A549 (cell line): ENCODE data around the gene RNGTT. TPM values are rescaled to one million over a fixed set of nuclear protein-coding genes. Genes with fewer than 3 reads are reported as not detected.
"Not testable (repeated sequence)": the region's sequence is repeated elsewhere in the genome, so short reads cannot be mapped to it uniquely, and the experiment has no call there.

Source experiments
- ATAC-seq, 2 experiments: fragments of 200-7000 bp in 1 of 2; fragments of >200 bp in 1 of 2; cut with Nextera tagmentation in 1 of 2; cut with Tn5 transposase in 1 of 2; 3 replicates each; pipeline versions ENCODE4 v1.8.0 to v1.9.1; 2018 to 2020; ENCODE audit warnings: mild to moderate bottlenecking in 1 of 2, moderate library complexity in 1 of 2
- CTCF ChIA-PET: fragments of 300-600 bp; sonication (Branson Sonifier 250); formaldehyde crosslinking; extraction: SDS; loops from one replicate; lab custom pipeline; 2021; ENCODE audit warnings: antibody characterized with exemption, inconsistent platforms; lab: Yijun Ruan, JAX
- POLR2A ChIA-PET: fragments of 350-600 bp; formaldehyde crosslinking; extraction: SDS; loops from one replicate; lab custom pipeline; 2021; ENCODE audit warnings: antibody characterized with exemption, inconsistent platforms; lab: Yijun Ruan, JAX
- DNase-seq, 2 experiments: peaks; one replicate each; pipeline versions ENCODE4 v3.0.0 to v3.0.0-alpha.2; 2011 to 2016; ENCODE audit warnings: low read depth in 1 of 2, low spot score in 1 of 2
- FAIRE-seq: peaks from 2 replicates; lab custom pipeline; 2011; peaks lifted over from hg19 to GRCh38; lab: Jason Lieb, UNC
- H3K27ac ChIP-seq, 2 experiments: fragments of >200 bp; sonication (Bioruptor Twin); formaldehyde crosslinking; 3 replicates each; pipeline ENCODE4 v1.5.1; 2016 to 2017
- H3K4me1 ChIP-seq: fragments of >200 bp; sonication (Bioruptor Twin); formaldehyde crosslinking; 3 replicates; pipeline ENCODE4 v1.6.1; 2016
- H3K4me2 ChIP-seq: fragments of >200 bp; sonication (Bioruptor Twin); formaldehyde crosslinking; 3 replicates; pipeline ENCODE4 v1.6.1; 2016
- H3K4me3 ChIP-seq: fragments of >200 bp; sonication (Bioruptor Twin); formaldehyde crosslinking; 3 replicates; pipeline ENCODE4 v1.5.1; 2016
- H3K9me3 ChIP-seq: fragments of >200 bp; sonication (Bioruptor Twin); formaldehyde crosslinking; 3 replicates; pipeline ENCODE4 v1.6.1; 2016
- CBX2 ChIP-seq: fragments of 200-600 bp; sonication (generic); IDR thresholded peaks from 2 replicates; pipeline ENCODE4 v1.6.1; 2016; ENCODE audit warnings: low read depth, mild to moderate bottlenecking, borderline replicate concordance
- CHD2 ChIP-seq: fragments of 150-350 bp; IDR thresholded peaks from 2 replicates; pipeline ENCODE4 v1.6.1; 2014; ENCODE audit warnings: low read length; ENCODE audit not compliant: partially characterized antibody
- E2F6 ChIP-seq: IDR thresholded peaks from 2 replicates; pipeline ENCODE4 v1.6.1; 2012; ENCODE audit warnings: low read depth, borderline replicate concordance
- ESRRA ChIP-seq: fragments of 150-350 bp; IDR thresholded peaks from 2 replicates; pipeline ENCODE4 v1.6.1; 2014; ENCODE audit warnings: mild to moderate bottlenecking, low read length, borderline replicate concordance
- FOSB ChIP-seq: fragments of 250-450 bp; sonication (Bioruptor Pico); IDR thresholded peaks from 2 replicates; pipeline ENCODE4 v1.5.0; 2020; ENCODE audit warnings: mild to moderate bottlenecking, moderate library complexity
- HOXA7 ChIP-seq: fragments of 250-450 bp; sonication (Bioruptor Pico); IDR thresholded peaks from 2 replicates; pipeline ENCODE4 v1.5.0; 2020; ENCODE audit warnings: mild to moderate bottlenecking, moderate library complexity
- HOXB13 ChIP-seq: fragments of 250-450 bp; sonication (Bioruptor Pico); IDR thresholded peaks from 2 replicates; pipeline ENCODE4 v1.5.0; 2020; ENCODE audit warnings: low read depth, mild to moderate bottlenecking, moderate library complexity
- HOXB5 ChIP-seq: fragments of 250-450 bp; sonication (Bioruptor Pico); IDR thresholded peaks from 2 replicates; pipeline ENCODE4 v1.5.0; 2020; ENCODE audit warnings: mild to moderate bottlenecking, moderate library complexity
- KDM1A ChIP-seq: fragments of 200-600 bp; sonication (generic); IDR thresholded peaks from 2 replicates; pipeline ENCODE4 v1.6.1; 2016; ENCODE audit warnings: low read depth, mild to moderate bottlenecking
- NPAS2 ChIP-seq: fragments of 250-450 bp; sonication (Bioruptor Pico); IDR thresholded peaks from 2 replicates; pipeline ENCODE4 v1.8.0; 2022; ENCODE audit warnings: mild to moderate bottlenecking, moderate library complexity, borderline replicate concordance
- NR3C1 ChIP-seq: fragments of >200 bp; sonication (Bioruptor Twin); formaldehyde crosslinking; IDR thresholded peaks from 3 replicates; pipeline ENCODE4 v1.6.1; 2017
- POLR2AphosphoS2 ChIP-seq: conservative IDR thresholded peaks from 2 replicates; pipeline ENCODE4 v1.6.1; 2012; ENCODE audit warnings: low read length, improper control_type of control experiment, inconsistent platforms
- RARB ChIP-seq: fragments of 250-450 bp; sonication (Bioruptor Pico); IDR thresholded peaks from 2 replicates; pipeline ENCODE4 v1.8.0; 2021; ENCODE audit warnings: mild to moderate bottlenecking, moderate library complexity
- RCOR1 ChIP-seq: fragments of 150-350 bp; IDR thresholded peaks from 2 replicates; pipeline ENCODE4 v1.6.1; 2014; ENCODE audit warnings: antibody characterized with exemption, low read length, low read depth
- TP53 ChIP-seq: fragments of 250-450 bp; sonication (Bioruptor Pico); IDR thresholded peaks from 2 replicates; pipeline ENCODE4 v1.5.0; 2021; ENCODE audit warnings: mild to moderate bottlenecking, moderate library complexity
- USF2 ChIP-seq: fragments of 450-650 bp; IDR thresholded peaks from 2 replicates; pipeline ENCODE4 v1.6.1; 2014; ENCODE audit warnings: antibody characterized with exemption
- ZC3H11A ChIP-seq: fragments of 450-650 bp; IDR thresholded peaks from 2 replicates; pipeline ENCODE4 v1.6.1; 2014; ENCODE audit warnings: antibody characterized with exemption, mild to moderate bottlenecking
- ZNF302 ChIP-seq: fragments of 250-450 bp; sonication (Bioruptor Pico); IDR thresholded peaks from 2 replicates; pipeline ENCODE4 v1.9.0; 2021; ENCODE audit warnings: inconsistent platforms, mild to moderate bottlenecking, moderate library complexity
- WGBS: methylation state at CpG from one replicate; pipeline ENCODE4 v1.1.6; 2017; ENCODE audit errors: missing lambda C conversion rate; 5-methylcytosine and 5-hydroxymethylcytosine counted together
- polyA plus RNA-seq, 4 experiments: library from polyadenylated mRNA; depleted of rRNA in 3 of 4; stranded (reverse); fragments of >200 nt; fragmentation: RNase III in 1 of 4; extraction: RNeasy Plus Mini Kit Qiagen cat#74134 plus additional on column Dnase treatment in 1 of 4; gene quantifications; 2 replicates in 3 of 4; 3 replicates in 1 of 4; pipeline ENCODE4 v1.2.3, GENCODE V29; 2011 to 2017
- TF ChIP-seq, protein P1 (sequence below): IDR thresholded peaks from 2 replicates; pipeline ENCODE4 v1.6.1; 2012
- TF ChIP-seq, protein P2 (sequence below): fragments of 200-600 bp; sonication (generic); IDR thresholded peaks from 2 replicates; pipeline ENCODE4 v1.6.1; 2016; ENCODE audit warnings: antibody characterized with exemption, mild to moderate bottlenecking, moderate library complexity
- TF ChIP-seq, protein P3 (sequence below): fragments of >200 bp; sonication (Bioruptor Twin); formaldehyde crosslinking; IDR thresholded peaks from 3 replicates; pipeline ENCODE4 v1.5.1; 2016

RNGTT gene
- polyA plus RNA-seq, 2 of the 4 experiments (the other 2 are of a cell fraction) = 11.6 to 15.0 TPM

DNA sequence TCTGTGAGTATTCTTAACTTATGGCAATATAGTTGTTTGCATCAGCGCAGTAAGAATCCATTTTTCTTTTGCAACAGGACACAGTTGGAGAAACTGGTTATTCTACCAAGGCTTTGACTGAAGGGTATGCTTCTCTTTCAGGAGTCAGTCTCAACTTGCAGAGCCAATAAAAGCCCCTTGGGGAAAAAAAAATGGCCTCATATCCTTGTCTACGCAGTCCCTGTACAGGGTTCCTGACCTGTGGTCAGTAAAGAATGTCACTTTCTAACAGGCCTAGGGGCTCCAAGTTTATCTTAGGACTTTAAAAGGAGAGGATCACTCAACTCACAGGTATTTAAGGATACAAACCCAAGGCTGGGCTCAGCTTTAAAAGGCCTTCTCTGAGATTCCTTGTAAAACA lies 6.9 kb upstream of the RNGTT start (continued):
- TF ChIP-seq, protein P1, sequence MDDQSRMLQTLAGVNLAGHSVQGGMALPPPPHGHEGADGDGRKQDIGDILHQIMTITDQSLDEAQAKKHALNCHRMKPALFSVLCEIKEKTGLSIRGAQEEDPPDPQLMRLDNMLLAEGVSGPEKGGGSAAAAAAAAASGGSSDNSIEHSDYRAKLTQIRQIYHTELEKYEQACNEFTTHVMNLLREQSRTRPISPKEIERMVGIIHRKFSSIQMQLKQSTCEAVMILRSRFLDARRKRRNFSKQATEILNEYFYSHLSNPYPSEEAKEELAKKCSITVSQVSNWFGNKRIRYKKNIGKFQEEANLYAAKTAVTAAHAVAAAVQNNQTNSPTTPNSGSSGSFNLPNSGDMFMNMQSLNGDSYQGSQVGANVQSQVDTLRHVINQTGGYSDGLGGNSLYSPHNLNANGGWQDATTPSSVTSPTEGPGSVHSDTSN = no peak
- TF ChIP-seq, all 56 proteins: peak for 0

- DNase-seq, POLR2A ChIA-PET, H3K27ac ChIP-seq, H3K4me3 ChIP-seq, H3K4me2 ChIP-seq, H3K9me3 ChIP-seq, CTCF ChIA-PET, H3K4me1 ChIP-seq, ATAC-seq, FAIRE-seq: not testable (repeated sequence)
- WGBS = 76% methylated on average over 2 of the region's 2 CpGs
These were observed 5.8 kb upstream of the RNGTT start for GRCh38 chr6:88969255-88969654.

DNA sequence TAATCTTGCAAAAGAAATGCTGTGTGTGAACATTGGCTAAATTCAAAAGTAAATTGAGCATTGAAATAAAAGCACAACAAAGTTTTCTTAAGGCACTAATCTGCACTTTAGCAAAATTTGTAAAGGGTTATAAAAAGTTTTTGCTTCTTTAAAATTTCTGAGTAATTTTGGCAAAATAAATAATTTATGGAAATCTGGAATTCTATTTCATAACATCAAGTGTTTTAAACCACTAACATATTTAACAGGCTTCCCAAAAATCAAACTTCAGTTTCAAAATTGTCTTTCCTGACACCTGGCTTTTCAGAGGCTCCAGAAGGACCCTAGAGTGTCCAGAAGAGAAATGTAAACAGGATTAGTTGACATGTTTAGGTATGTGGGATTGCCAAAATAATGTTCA lies 4.5 kb upstream of the RNGTT start:
- Histone ChIP-seq H3K4me3 (no peak overlapping the region), H3K9me3 (peaks cover 4% of the 10 kb centered on the region; the same call in 1 of the 3 replicates), H3K4me2 (no peak overlapping the region), H3K27ac (no peak overlapping the region), H3K4me1 (no peaks in the 10 kb centered on the region)
- CTCF ChIA-PET = interaction anchor here (0.7 to 0.9 kb wide), 2 partner anchors 14 to 140 kb away, joined by 3 read pairs; no protein-coding TSS in a partner anchor
- no peak for ATAC-seq
- no peak for DNase-seq
- POLR2A ChIA-PET = no interaction called here
- FAIRE-seq = no peak
- TF ChIP-seq CHD2 = no peak
- TF ChIP-seq, protein P1 = no peak
- no peak for TF ChIP-seq HOXB13 (CRISPR knock-in tag)
- no peak for TF ChIP-seq KDM1A
- TF ChIP-seq NPAS2 (CRISPR knock-in tag) = no peak
- no peak for TF ChIP-seq POLR2AphosphoS2
- no peak for TF ChIP-seq E2F6
- TF ChIP-seq ESRRA = no peak
- no peak for TF ChIP-seq HOXB5 (CRISPR knock-in tag)
- TF ChIP-seq ZNF302 (CRISPR knock-in tag) = no peak

DNA sequence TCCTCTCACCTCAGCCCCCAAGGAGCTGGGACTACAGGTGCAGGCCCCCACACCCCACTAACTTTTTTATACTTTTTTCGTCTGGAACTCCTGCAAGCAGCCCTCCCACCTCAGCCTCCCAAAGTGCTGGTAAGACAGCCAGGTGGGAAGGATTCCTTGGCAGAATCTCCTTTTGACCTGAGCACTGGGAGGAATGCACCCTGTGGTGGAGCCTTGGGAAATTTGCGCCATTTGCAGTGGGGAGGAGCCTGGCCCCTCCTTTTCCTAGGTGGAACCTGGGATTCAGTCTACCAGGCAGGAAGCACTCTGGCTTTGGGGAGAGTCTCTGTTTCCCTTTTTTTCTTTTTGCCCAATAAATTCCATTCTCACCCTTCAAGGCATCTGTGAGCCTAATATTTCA lies 2.3 kb upstream of the RNGTT start:
- ATAC-seq = no peak
- Histone ChIP-seq H3K4me1 (0 out of 3 replicates have a peak, but pooled peaks cover 8% of the 10 kb centered on the region), H3K27ac (no peak overlapping the region), H3K9me3 (peaks cover 4% of the 10 kb centered on the region; the same call in 1 of the 3 replicates), H3K4me2 (no peak overlapping the region), H3K4me3 (no peak overlapping the region)
- POLR2A ChIA-PET = no interaction called here
- 92% methylated on average over 2 of the region's 2 CpGs for WGBS
- DNase-seq = no peak
- no peak for FAIRE-seq
- CTCF ChIA-PET = interaction anchor here (0.9 kb wide), 1 partner anchor 145 kb away, joined by 3 read pairs; no protein-coding TSS in a partner anchor
- TF ChIP-seq RARB (no peak), FOSB (no peak), USF2 (no peak), ESRRA (no peak), HOXA7 (CRISPR knock-in tag) (no peak), TP53 (no peak), NR3C1 (no peak), ZC3H11A (no peak), RCOR1 (no peak), CBX2 (no peak)
- TF ChIP-seq, protein P1 = no peak
- TF ChIP-seq, protein P2, sequence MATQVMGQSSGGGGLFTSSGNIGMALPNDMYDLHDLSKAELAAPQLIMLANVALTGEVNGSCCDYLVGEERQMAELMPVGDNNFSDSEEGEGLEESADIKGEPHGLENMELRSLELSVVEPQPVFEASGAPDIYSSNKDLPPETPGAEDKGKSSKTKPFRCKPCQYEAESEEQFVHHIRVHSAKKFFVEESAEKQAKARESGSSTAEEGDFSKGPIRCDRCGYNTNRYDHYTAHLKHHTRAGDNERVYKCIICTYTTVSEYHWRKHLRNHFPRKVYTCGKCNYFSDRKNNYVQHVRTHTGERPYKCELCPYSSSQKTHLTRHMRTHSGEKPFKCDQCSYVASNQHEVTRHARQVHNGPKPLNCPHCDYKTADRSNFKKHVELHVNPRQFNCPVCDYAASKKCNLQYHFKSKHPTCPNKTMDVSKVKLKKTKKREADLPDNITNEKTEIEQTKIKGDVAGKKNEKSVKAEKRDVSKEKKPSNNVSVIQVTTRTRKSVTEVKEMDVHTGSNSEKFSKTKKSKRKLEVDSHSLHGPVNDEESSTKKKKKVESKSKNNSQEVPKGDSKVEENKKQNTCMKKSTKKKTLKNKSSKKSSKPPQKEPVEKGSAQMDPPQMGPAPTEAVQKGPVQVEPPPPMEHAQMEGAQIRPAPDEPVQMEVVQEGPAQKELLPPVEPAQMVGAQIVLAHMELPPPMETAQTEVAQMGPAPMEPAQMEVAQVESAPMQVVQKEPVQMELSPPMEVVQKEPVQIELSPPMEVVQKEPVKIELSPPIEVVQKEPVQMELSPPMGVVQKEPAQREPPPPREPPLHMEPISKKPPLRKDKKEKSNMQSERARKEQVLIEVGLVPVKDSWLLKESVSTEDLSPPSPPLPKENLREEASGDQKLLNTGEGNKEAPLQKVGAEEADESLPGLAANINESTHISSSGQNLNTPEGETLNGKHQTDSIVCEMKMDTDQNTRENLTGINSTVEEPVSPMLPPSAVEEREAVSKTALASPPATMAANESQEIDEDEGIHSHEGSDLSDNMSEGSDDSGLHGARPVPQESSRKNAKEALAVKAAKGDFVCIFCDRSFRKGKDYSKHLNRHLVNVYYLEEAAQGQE = no peak
- TF ChIP-seq, protein P3, sequence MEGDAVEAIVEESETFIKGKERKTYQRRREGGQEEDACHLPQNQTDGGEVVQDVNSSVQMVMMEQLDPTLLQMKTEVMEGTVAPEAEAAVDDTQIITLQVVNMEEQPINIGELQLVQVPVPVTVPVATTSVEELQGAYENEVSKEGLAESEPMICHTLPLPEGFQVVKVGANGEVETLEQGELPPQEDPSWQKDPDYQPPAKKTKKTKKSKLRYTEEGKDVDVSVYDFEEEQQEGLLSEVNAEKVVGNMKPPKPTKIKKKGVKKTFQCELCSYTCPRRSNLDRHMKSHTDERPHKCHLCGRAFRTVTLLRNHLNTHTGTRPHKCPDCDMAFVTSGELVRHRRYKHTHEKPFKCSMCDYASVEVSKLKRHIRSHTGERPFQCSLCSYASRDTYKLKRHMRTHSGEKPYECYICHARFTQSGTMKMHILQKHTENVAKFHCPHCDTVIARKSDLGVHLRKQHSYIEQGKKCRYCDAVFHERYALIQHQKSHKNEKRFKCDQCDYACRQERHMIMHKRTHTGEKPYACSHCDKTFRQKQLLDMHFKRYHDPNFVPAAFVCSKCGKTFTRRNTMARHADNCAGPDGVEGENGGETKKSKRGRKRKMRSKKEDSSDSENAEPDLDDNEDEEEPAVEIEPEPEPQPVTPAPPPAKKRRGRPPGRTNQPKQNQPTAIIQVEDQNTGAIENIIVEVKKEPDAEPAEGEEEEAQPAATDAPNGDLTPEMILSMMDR = no peak
